ENCODE results near the gene FLNB.

The FLNB gene

DNA sequence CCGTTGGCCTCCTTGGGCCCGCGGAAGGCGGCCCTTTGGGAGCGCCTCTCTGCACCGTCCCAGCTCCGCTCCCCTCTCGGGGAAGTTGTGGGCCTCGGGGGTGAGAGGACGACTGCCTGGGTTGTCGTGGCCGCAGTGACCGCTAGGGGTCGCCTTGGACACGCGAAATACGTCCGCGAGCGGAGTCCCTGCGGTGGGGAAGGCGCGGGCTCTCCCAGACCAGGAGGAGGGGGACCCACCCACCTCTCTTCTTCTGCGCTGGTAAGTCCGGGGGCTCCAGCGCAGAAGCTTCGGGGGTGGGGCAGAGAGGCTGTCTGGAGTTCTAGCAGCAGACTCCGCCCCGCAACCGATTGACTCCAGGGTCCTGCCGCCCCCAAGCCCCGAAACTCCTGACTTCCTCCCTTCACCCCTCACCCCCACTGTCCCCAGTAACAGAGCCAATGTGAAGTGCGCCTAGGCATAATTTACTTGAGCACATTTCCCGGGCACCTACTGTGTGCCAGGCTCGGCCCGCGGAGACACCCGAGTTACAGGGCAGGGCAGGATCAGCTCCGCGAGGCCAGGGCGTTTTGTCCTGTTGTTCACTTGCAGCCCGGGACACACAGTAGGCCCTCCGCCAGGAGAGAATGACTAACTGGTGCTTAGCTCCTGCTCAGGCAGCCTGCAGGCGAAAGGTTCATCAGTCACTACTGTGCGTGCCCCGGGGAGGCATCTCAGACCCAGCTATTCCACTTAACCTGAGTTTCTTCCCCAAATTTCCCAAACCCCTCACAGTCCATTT lies 169.7 kb downstream of the FLNB start:
- DNase-seq (ENCODE audit: low read depth in 2 of 2, low spot score in 1 of 2), result peak; percentile 78 to 84

- no peak for DNase-seq (ENCODE audit: low read depth in 2 of 2, low spot score in 1 of 2)
Measured at GRCh38 chr3:58178528-58179234, 170.5 kb downstream of the FLNB start.

GRCh38 chr3:58179235-58180098 lies 171.2 kb downstream of the FLNB start:
- DNase-seq (ENCODE audit: low read depth in 2 of 2, low spot score in 1 of 2), result no peak

- no peak for DNase-seq (ENCODE audit: low read depth in 2 of 2, low spot score in 1 of 2)
Measured at GRCh38 chr3:58180099-58180880, 172.1 kb downstream of the FLNB start.

DNA sequence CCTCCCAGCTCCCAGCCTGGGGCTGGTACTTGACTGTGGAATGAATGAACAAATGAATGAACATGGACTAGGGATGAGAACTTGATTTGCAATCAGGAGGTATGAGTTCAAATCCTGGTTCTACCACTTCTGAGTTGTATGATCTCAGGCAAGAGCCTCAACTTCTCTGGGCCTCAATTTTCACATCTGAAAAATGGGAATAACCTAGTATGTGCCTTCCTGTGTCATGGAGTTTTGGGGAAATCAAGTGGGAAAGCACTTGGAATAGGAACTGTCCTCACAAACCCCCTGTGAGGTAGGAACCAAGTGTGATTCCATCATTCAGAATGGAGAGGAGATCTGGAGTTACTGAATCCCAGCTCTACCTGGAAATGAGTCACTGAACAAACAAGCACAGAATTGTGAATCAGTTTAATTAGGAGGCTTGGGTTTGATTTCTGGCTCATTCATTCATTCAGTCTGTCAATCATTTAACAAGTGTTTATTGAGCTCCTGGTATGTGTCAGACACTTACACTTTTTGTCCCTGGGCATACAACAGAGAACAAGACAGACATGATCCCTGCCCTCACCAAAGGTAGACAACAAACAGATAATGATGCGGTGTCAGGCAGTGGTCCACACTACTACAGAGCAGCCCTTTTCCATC lies 172.8 kb downstream of the FLNB start:
- no peak for DNase-seq (ENCODE audit: low read depth in 2 of 2, low spot score in 1 of 2)

DNA sequence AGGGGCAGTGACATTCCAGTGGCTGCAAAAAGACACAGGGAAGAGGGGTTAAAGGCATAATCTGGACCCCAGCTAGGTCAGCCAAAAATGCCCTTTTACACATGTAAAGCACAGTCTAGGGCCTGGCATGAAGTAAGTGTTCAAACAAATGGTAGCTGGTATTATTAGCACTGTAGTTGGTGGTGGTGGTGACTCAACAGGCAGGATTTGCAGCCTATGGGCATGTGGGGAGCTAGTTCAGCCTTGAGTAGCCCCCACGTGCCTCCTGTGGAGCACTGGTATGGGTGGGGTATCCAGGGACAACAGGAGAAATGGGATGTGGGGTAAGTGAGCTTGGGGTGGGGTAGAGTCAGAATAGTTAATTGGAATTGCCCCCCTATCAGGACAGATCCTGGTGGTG lies 175.0 kb downstream of the FLNB start:
- no peak for DNase-seq (ENCODE audit: low read depth in 2 of 2, low spot score in 1 of 2)

- no peak for DNase-seq (ENCODE audit: low read depth in 2 of 2, low spot score in 1 of 2)
Measured at GRCh38 chr3:58183891-58184290, 175.7 kb downstream of the FLNB start.

DNA sequence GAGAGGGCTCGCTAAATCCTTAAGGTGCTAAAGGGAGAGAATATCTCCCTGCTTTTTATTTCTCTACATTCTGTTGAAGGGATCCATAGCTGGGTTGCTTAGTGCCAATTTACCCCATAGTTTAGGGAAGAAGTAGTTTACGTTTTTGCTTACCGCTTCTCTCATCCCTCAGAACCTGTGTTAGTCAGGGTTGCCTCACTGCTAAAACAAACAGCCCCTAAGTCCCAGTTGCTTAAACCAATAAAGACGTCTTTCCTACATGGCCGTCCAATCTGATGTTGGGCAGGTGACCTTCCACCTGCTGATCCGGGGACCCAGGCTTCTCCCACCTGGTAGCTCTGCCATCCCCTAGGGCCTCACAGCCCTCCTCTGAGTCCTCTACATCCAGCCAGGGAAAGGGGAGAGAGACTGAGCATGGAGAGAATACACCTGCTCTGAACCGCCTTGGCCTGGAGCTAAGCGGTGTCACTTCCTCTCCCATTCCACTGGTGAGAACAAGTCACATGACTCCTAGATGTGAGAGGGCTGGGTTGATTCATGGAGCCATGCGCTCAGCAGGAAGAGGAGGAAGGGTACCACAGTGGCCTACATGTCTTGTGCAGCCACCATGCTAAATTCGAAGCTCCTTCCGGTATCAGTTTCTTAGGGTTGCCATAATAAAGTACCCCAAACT lies 176.2 kb downstream of the FLNB start:
- DNase-seq (ENCODE audit: low read depth in 2 of 2, low spot score in 1 of 2), result no peak

- DNase-seq (ENCODE audit: low read depth in 2 of 2, low spot score in 1 of 2), result no peak
Measured at GRCh38 chr3:58184982-58185360, 176.7 kb downstream of the FLNB start.

DNA sequence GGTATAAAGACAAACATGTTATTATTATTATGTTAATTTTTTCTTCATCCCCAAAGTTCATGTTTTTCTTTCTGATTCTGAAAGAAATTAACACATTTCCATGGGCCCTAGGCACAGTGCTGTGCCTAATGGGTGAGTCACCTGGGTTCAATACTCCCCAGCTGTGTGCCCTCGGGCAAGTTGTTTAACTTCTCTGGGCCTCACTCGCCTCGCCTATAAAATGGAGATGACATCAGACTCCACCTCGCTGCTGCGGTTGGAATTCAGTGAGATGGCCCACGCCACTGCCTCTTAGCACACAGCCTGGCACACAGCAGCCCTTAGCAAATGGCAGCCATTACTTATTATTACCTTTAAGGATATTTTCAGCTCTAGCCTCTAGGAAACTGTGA lies 179.9 kb downstream of the FLNB start:
- DNase-seq (ENCODE audit: low read depth in 2 of 2, low spot score in 1 of 2), result no peak

DNA sequence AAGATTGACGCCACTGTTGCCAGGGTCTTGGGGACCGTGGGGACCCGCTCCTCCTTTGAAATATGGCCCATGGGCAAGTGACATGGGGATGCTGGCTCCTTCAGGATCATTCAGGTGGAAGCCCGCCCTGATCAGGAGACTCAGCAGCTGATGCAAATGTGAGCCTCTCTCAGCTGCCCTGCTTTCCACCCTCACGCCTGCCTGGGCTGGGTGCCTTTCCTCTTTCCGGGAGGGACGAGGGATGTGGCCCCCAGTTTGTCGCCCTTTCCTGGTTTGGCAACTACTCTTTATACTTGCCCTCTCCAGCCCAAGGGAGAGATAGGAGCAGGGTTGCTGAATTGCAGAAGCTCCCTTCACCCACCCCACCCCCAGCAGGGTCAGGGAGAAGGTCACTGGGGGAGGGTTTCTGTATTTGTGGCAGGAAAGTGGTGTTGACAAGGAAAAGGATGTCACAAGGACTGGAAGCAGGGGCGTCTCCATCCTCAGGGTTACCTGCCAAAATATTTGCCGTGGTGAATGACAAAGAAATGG lies 180.8 kb downstream of the FLNB start:
- DNase-seq (ENCODE audit: low read depth in 2 of 2, low spot score in 1 of 2), result no peak

- DNase-seq (ENCODE audit: low read depth in 2 of 2, low spot score in 1 of 2), result no peak
Measured at GRCh38 chr3:58189691-58190090, 181.5 kb downstream of the FLNB start.

DNA sequence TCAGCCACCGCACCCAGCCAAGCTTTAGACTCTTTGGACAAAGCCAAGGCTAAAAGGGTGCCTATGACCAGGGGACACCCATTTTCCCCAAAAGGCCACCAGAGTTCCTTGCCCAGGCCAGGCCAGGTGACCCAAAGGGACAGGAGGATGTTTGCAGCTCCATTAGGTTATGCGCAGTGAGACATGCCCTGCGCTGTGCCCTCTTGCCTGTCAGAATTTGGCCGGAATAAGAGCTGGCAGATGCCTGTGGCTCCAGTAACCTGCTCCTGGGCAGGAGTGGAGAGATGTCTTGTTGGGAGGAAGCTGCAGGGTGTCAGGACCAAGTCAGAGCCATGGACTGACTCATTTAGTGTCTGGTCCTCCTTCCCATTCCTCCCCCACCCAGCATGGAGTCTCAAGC lies 182.1 kb downstream of the FLNB start:
- DNase-seq (ENCODE audit: low read depth in 2 of 2, low spot score in 1 of 2), result no peak

DNA sequence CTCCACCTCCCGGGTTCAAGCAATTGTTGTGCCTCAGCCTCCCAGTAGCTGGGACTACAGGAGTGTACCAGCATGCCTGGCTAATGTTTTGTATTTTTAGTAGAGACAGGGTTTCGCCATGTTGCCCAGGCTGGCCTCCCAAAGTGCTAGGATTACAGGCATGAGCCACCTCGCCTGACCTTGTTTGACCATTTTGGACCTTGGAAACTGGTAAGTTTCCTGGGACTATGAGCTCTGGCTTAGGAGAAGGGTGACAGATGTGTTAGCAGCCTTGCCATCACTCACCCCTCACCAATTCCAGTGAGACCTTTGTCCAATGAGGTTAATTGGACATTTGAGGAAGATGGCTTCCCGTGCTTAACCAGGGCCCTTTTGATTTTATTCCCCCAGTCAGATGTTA lies 182.7 kb downstream of the FLNB start:
- no peak for DNase-seq (ENCODE audit: low read depth in 2 of 2, low spot score in 1 of 2)

- DNase-seq (ENCODE audit: low read depth in 2 of 2, low spot score in 1 of 2), result no peak
Measured at GRCh38 chr3:58191361-58191991, 183.3 kb downstream of the FLNB start.

DNA sequence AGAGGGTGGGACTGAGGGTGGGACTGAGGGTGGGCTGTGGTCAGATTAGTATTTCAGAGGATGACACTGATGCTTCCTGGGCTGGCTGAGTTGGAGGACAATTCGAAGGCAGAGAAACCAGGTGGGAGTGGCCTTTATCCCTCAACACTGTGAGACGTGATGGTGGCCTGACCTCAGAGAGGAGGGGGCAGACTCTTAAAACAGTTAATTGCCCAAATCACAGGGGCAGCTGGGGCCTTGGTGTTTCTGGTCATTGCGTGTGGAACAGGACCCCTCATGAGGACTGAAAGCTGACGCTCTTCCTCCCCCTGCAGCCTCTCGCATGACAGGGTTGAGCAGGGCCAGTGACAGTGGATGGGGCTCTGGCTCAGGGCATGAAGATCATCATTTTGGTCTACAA lies 183.8 kb downstream of the FLNB start:
- DNase-seq (ENCODE audit: low read depth in 2 of 2, low spot score in 1 of 2), result no peak

DNA sequence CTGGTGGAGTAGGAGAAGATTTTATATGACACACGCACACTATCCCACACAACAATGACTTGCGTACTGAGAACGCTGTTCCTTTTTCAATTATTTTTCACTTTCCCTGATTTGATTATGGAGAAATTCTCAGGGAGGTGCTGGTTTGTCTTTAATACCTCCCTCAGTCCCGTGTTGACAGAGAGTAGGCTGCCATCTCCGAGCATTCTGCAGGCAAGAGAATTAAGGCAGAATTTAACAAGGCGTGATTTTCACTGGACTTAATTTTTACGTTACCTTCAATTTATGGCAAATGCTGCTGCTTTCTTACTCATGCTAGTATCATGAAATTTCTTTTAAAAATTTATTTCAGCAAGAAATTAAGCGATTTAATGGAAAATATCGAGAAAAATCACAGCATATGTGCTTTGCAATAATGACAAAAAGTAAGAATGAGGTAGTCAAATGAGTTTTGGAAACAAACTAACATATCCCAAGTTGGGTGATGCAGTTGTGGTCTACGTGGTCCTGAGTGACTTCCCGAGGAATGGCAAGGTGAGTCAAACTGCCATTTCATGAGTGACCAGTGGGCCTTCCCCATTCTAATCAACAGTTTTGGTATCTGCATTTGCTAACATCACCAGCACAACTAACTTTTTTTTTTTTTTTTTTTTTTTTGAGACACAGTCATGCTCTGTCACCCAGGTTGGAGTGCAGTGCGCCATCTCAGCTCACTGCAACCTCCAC lies 185.6 kb downstream of the FLNB start:
- DNase-seq (ENCODE audit: low read depth in 2 of 2, low spot score in 1 of 2), result no peak

DNA sequence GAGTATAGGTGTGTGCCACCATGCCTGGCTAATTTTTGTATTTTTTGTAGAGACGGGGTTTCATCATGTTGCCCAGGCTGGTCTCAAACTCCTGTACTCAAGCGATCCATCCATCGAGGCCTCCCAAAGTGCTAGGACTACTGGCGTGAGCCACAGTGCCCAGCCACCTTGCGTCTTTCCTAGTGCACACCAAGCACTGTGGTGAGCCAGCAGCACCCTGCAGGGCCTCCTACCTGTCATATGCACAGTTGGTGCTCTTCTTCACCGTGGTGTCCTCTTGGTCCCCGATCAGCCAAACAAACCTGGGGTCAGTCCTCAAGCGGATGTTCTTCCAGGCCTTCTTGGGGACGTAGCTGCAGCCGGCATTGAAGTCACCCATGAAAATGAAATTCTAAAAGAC lies 189.4 kb downstream of the FLNB start:
- no peak for DNase-seq (ENCODE audit: low read depth in 2 of 2, low spot score in 1 of 2)

DNA sequence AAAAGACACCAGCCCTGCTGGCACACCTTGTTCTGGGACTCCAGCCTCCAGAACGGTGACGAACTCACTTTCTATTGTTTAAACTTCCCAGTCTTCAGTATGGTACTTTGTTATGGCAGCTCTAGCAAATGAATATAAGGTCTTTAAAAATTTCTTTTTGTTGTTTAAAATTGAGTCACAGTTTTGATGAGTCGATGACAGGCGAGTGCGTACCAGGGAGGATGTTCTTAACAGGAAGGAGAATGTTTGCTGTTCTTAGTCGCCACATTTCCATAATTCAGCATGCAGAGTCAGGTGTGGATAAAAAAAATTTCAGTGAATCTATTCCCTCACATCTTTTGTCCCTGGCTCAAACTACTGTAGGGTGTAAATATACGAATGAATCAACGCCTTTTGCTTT lies 190.1 kb downstream of the FLNB start:
- DNase-seq (ENCODE audit: low read depth in 2 of 2, low spot score in 1 of 2), result no peak

All from stimulated activated CD8-positive, alpha-beta memory T cell treated with anti-CD3 and anti-CD28 coated beads, Interleukin-4, amount 100 ng/mL, for 1 hour (primary cell).